Transverse colon (tissue), 4 donors: ENCODE measurements around the gene SLC6A20.

Source experiments
- CTCF ChIP-seq, 5 experiments: fragments of 200-600 bp in 3 of 5; fragments of 450-650 bp in 2 of 5; sonication (generic) in 3 of 5; IDR thresholded peaks; 1 replicate in 2 of 5; 2 replicates in 3 of 5; pipeline ENCODE4 v1.5.1; 2016 to 2017; ENCODE audit warnings: antibody characterized with exemption in 5 of 5, inconsistent platforms in 3 of 5, mild to moderate bottlenecking in 2 of 5, moderate library complexity in 1 of 5
- POLR2A ChIP-seq: fragments of 450-650 bp; IDR thresholded peaks from one replicate; pipeline ENCODE4 v1.6.1; 2016; ENCODE audit warnings: antibody characterized with exemption, mild to moderate bottlenecking, moderate library complexity
- POLR2AphosphoS5 ChIP-seq, 3 donors: sonication (generic); formaldehyde crosslinking; IDR thresholded peaks; one replicate each; pipeline ENCODE4 v1.6.1; 2016; ENCODE audit warnings: antibody characterized with exemption in 3 of 3

- TF ChIP-seq POLR2A (no peak), CTCF (IDR thresholded peaks at IDR 0.05) (no peak), POLR2AphosphoS5 (IDR thresholded peaks at IDR 0.05) (no peak)
These were observed 10.7 kb downstream of the SLC6A20 start for GRCh38 chr3:45785605-45786150.
